ENCODE measurements around the gene PSG2. TPM values are rescaled to one million over a fixed set of nuclear protein-coding genes. Genes with fewer than 3 reads are reported as not detected.
"Not testable (repeated sequence)": the region's sequence is repeated elsewhere in the genome, so short reads cannot be mapped to it uniquely, and the experiment has no call there.

The PSG2 gene
- total RNA-seq, 1 experiment from 2014 or later: not detected

- H3K27ac Mint-ChIP-seq (ENCODE audit: unreplicated experiment); intact Hi-C loops (cut with micrococcal nuclease; ENCODE audit: unreplicated experiment); DNase-seq; H3K36me3 Mint-ChIP-seq (ENCODE audit: insufficient read depth, unreplicated experiment); BruUV-seq (replicated peaks); H3K9me3 Mint-ChIP-seq (ENCODE audit: low read depth, unreplicated experiment); CTCF ChIA-PET; H3K4me1 Mint-ChIP-seq (ENCODE audit: low read depth, unreplicated experiment); H3K4me3 Mint-ChIP-seq (ENCODE audit: low read depth, unreplicated experiment): not testable (repeated sequence)
- peaks cover 76% of the 10 kb centered on the region for H3K27me3 Mint-ChIP-seq (ENCODE audit: unreplicated experiment)
Measured at GRCh38 chr19:43043492-43044180, 38.9 kb downstream of the PSG2 start.

GRCh38 chr19:43031645-43032044 lies 50.9 kb downstream of the PSG2 start:
- H3K36me3 Mint-ChIP-seq (ENCODE audit: insufficient read depth, unreplicated experiment); H3K27ac Mint-ChIP-seq (ENCODE audit: unreplicated experiment); CTCF ChIA-PET; H3K4me1 Mint-ChIP-seq (ENCODE audit: low read depth, unreplicated experiment); H3K9me3 Mint-ChIP-seq (ENCODE audit: low read depth, unreplicated experiment); BruUV-seq (replicated peaks); H3K4me3 Mint-ChIP-seq (ENCODE audit: low read depth, unreplicated experiment): not testable (repeated sequence)
- peak; percentile 57 for DNase-seq
- H3K27me3 Mint-ChIP-seq (ENCODE audit: unreplicated experiment): peaks cover 21% of the 10 kb centered on the region
- intact Hi-C loops (cut with micrococcal nuclease; ENCODE audit: unreplicated experiment): loop anchor here (2.0 kb wide), 1 partner anchor 99 kb away; no protein-coding TSS in a partner anchor

- CTCF ChIA-PET: no interaction called here
- intact Hi-C loops (cut with micrococcal nuclease; ENCODE audit: unreplicated experiment): no loop called here
- H3K36me3 Mint-ChIP-seq (ENCODE audit: insufficient read depth, unreplicated experiment): no peaks in the 10 kb centered on the region
- no peaks in the 10 kb centered on the region for H3K9me3 Mint-ChIP-seq (ENCODE audit: low read depth, unreplicated experiment)
- TF ChIP-seq CTCF (IDR thresholded peaks at IDR 0.05; ENCODE audit: unreplicated experiment): no peak
- no peak for DNase-seq
- no peak overlapping the region for H3K4me3 Mint-ChIP-seq (ENCODE audit: low read depth, unreplicated experiment)
- no peaks in the 10 kb centered on the region for H3K4me1 Mint-ChIP-seq (ENCODE audit: low read depth, unreplicated experiment)
- no peaks in the 10 kb centered on the region for H3K27me3 Mint-ChIP-seq (ENCODE audit: unreplicated experiment)
- H3K27ac Mint-ChIP-seq (ENCODE audit: unreplicated experiment): no peak overlapping the region
- BruUV-seq (replicated peaks): no TSS peak
Measured at GRCh38 chr19:43028866-43029265, 53.6 kb downstream of the PSG2 start.

- H3K27ac Mint-ChIP-seq (ENCODE audit: unreplicated experiment); H3K4me3 Mint-ChIP-seq (ENCODE audit: low read depth, unreplicated experiment); H3K27me3 Mint-ChIP-seq (ENCODE audit: unreplicated experiment); H3K4me1 Mint-ChIP-seq (ENCODE audit: low read depth, unreplicated experiment); H3K9me3 Mint-ChIP-seq (ENCODE audit: low read depth, unreplicated experiment); intact Hi-C loops (cut with micrococcal nuclease; ENCODE audit: unreplicated experiment); H3K36me3 Mint-ChIP-seq (ENCODE audit: insufficient read depth, unreplicated experiment); CTCF ChIA-PET; BruUV-seq (replicated peaks): not testable (repeated sequence)
- TF ChIP-seq CTCF (IDR thresholded peaks at IDR 0.05; ENCODE audit: unreplicated experiment): peak; percentile 44
- DNase-seq: peak; percentile 44
Measured at GRCh38 chr19:43027985-43028384, 54.5 kb downstream of the PSG2 start.

GRCh38 chr19:43027061-43027460 lies 55.4 kb downstream of the PSG2 start:
- DNase-seq; BruUV-seq (replicated peaks); H3K4me1 Mint-ChIP-seq (ENCODE audit: low read depth, unreplicated experiment); H3K27me3 Mint-ChIP-seq (ENCODE audit: unreplicated experiment); H3K27ac Mint-ChIP-seq (ENCODE audit: unreplicated experiment); intact Hi-C loops (cut with micrococcal nuclease; ENCODE audit: unreplicated experiment); H3K4me3 Mint-ChIP-seq (ENCODE audit: low read depth, unreplicated experiment); H3K36me3 Mint-ChIP-seq (ENCODE audit: insufficient read depth, unreplicated experiment); H3K9me3 Mint-ChIP-seq (ENCODE audit: low read depth, unreplicated experiment): not testable (repeated sequence)
- CTCF ChIA-PET: interaction anchor here (0.6 kb wide), 1 partner anchor 11 kb away, joined by 4 read pairs; no protein-coding TSS in a partner anchor

GRCh38 chr19:43026369-43026768 lies 56.1 kb downstream of the PSG2 start, which contains the start of gene PSG11:
Gene PSG11, minus strand, starts transcription at chr19:43026469. Its CDS starts 97 bp downstream, at chr19:43026372.
- H3K27me3 Mint-ChIP-seq (ENCODE audit: unreplicated experiment); DNase-seq; BruUV-seq (replicated peaks); intact Hi-C loops (cut with micrococcal nuclease; ENCODE audit: unreplicated experiment); H3K9me3 Mint-ChIP-seq (ENCODE audit: low read depth, unreplicated experiment); H3K27ac Mint-ChIP-seq (ENCODE audit: unreplicated experiment); CTCF ChIA-PET; H3K36me3 Mint-ChIP-seq (ENCODE audit: insufficient read depth, unreplicated experiment); H3K4me3 Mint-ChIP-seq (ENCODE audit: low read depth, unreplicated experiment): not testable (repeated sequence)
- H3K4me1 Mint-ChIP-seq (ENCODE audit: low read depth, unreplicated experiment): peaks cover 16% of the 10 kb centered on the region

- H3K27ac Mint-ChIP-seq (ENCODE audit: unreplicated experiment): peak overlapping the region; percentile 78
- H3K4me3 Mint-ChIP-seq (ENCODE audit: low read depth, unreplicated experiment); H3K27me3 Mint-ChIP-seq (ENCODE audit: unreplicated experiment); intact Hi-C loops (cut with micrococcal nuclease; ENCODE audit: unreplicated experiment); H3K9me3 Mint-ChIP-seq (ENCODE audit: low read depth, unreplicated experiment); CTCF ChIA-PET; H3K36me3 Mint-ChIP-seq (ENCODE audit: insufficient read depth, unreplicated experiment); BruUV-seq (replicated peaks): not testable (repeated sequence)
- peak; percentile 55 for DNase-seq
- peaks cover 19% of the 10 kb centered on the region for H3K4me1 Mint-ChIP-seq (ENCODE audit: low read depth, unreplicated experiment)
Measured at GRCh38 chr19:43022098-43022497, 60.4 kb downstream of the PSG2 start.

- peaks cover 19% of the 10 kb centered on the region for H3K4me1 Mint-ChIP-seq (ENCODE audit: low read depth, unreplicated experiment)
- H3K4me3 Mint-ChIP-seq (ENCODE audit: low read depth, unreplicated experiment); BruUV-seq (replicated peaks); H3K9me3 Mint-ChIP-seq (ENCODE audit: low read depth, unreplicated experiment); H3K36me3 Mint-ChIP-seq (ENCODE audit: insufficient read depth, unreplicated experiment); intact Hi-C loops (cut with micrococcal nuclease; ENCODE audit: unreplicated experiment): not testable (repeated sequence)
- CTCF ChIA-PET: interaction anchor here (0.6 to 0.7 kb wide), 2 partner anchors 8 to 312 kb away, joined by 3 to 4 read pairs; no protein-coding TSS in a partner anchor
- peaks cover 10% of the 10 kb centered on the region for H3K27me3 Mint-ChIP-seq (ENCODE audit: unreplicated experiment)
- peak overlapping the region; percentile 78 for H3K27ac Mint-ChIP-seq (ENCODE audit: unreplicated experiment)
- peak; percentile 44 for DNase-seq
Measured at GRCh38 chr19:43021629-43022028, 60.9 kb downstream of the PSG2 start.

All from Calu3 (cell line).